Activated naive CD8-positive, alpha-beta T cell (primary cell): ENCODE measurements around the gene SPIB.
"Not testable (repeated sequence)": the region's sequence is repeated elsewhere in the genome, so short reads cannot be mapped to it uniquely, and the experiment has no call there.

Source experiments
- H3K27ac Mint-ChIP-seq: one replicate; pipeline ENCODE4 v1.8.0; 2021; ENCODE audit warnings: mixed read lengths
- H3K27me3 Mint-ChIP-seq: one replicate; pipeline ENCODE4 v1.8.0; 2021; ENCODE audit warnings: mixed read lengths
- H3K36me3 Mint-ChIP-seq: one replicate; pipeline ENCODE4 v1.8.0; 2021; ENCODE audit warnings: mixed read lengths
- H3K4me1 Mint-ChIP-seq: one replicate; pipeline ENCODE4 v1.8.0; 2021; ENCODE audit warnings: low read depth, mixed read lengths
- H3K4me3 Mint-ChIP-seq: one replicate; pipeline ENCODE4 v1.8.0; 2021; ENCODE audit warnings: mild to moderate bottlenecking, mixed read lengths
- H3K9me3 Mint-ChIP-seq: one replicate; pipeline ENCODE4 v1.8.0; 2021; ENCODE audit warnings: low read depth, mixed read lengths

Gene SPIB

GRCh38 chr19:50435221-50435620 lies 16.5 kb downstream of the SPIB start:
- no peak overlapping the region for H3K27ac Mint-ChIP-seq
- H3K27me3 Mint-ChIP-seq, result peaks cover 10% of the 10 kb centered on the region
- no peak overlapping the region for H3K4me3 Mint-ChIP-seq
- peaks cover 9% of the 10 kb centered on the region for H3K4me1 Mint-ChIP-seq
- no peaks in the 10 kb centered on the region for H3K9me3 Mint-ChIP-seq
- no peaks in the 10 kb centered on the region for H3K36me3 Mint-ChIP-seq

DNA sequence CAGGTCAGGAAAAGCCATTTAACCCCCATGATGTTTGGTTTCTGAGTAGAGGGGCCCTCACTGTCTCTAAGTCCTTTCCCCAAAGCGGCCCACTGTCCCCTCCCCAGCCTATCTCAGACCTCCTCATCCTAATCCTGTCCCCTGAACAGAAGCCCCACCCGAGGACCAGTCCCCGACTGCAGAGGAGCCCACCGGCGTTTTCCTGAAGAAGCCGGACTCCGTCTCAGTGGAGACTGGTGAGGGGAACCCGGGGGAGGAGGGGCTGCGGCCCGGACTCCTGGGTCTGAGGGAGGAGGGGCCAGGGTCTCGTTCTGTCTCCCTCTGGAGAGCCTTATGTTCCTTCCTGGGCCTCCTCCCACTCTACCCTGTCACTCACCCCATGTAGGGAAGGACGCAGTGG lies 16.9 kb downstream of the SPIB start:
- H3K9me3 Mint-ChIP-seq, result no peaks in the 10 kb centered on the region
- no peaks in the 10 kb centered on the region for H3K36me3 Mint-ChIP-seq
- peaks cover 10% of the 10 kb centered on the region for H3K27me3 Mint-ChIP-seq
- no peak overlapping the region for H3K4me3 Mint-ChIP-seq
- H3K4me1 Mint-ChIP-seq, result peaks cover 9% of the 10 kb centered on the region
- H3K27ac Mint-ChIP-seq, result no peak overlapping the region

GRCh38 chr19:50437862-50438449 lies 19.2 kb downstream of the SPIB start:
- H3K27me3 Mint-ChIP-seq, result peaks cover 9% of the 10 kb centered on the region
- no peak overlapping the region for H3K4me3 Mint-ChIP-seq
- H3K9me3 Mint-ChIP-seq, result no peaks in the 10 kb centered on the region
- no peaks in the 10 kb centered on the region for H3K36me3 Mint-ChIP-seq
- no peaks in the 10 kb centered on the region for H3K4me1 Mint-ChIP-seq
- H3K27ac Mint-ChIP-seq, result no peak overlapping the region

GRCh38 chr19:50439130-50439529 lies 20.4 kb downstream of the SPIB start:
- not testable (repeated sequence) for H3K4me3 Mint-ChIP-seq

GRCh38 chr19:50444059-50444458 lies 25.3 kb downstream of the SPIB start:
- Mint-ChIP-seq H3K4me3 (no peak overlapping the region), H3K36me3 (no peaks in the 10 kb centered on the region), H3K27ac (no peak overlapping the region), H3K27me3 (peaks cover 9% of the 10 kb centered on the region), H3K9me3 (no peaks in the 10 kb centered on the region), H3K4me1 (no peaks in the 10 kb centered on the region)

More at GRCh38 chr19:50439130-50439529, 20.4 kb downstream of the SPIB start:
- H3K36me3 Mint-ChIP-seq, H3K27ac Mint-ChIP-seq, H3K27me3 Mint-ChIP-seq, H3K4me1 Mint-ChIP-seq, H3K9me3 Mint-ChIP-seq: not testable (repeated sequence)

GRCh38 chr19:50447053-50447452 lies 28.3 kb downstream of the SPIB start:
- Mint-ChIP-seq H3K36me3 (no peaks in the 10 kb centered on the region), H3K27me3 (peaks cover 5% of the 10 kb centered on the region), H3K27ac (no peak overlapping the region), H3K9me3 (no peaks in the 10 kb centered on the region), H3K4me1 (no peaks in the 10 kb centered on the region), H3K4me3 (no peak overlapping the region)

DNA sequence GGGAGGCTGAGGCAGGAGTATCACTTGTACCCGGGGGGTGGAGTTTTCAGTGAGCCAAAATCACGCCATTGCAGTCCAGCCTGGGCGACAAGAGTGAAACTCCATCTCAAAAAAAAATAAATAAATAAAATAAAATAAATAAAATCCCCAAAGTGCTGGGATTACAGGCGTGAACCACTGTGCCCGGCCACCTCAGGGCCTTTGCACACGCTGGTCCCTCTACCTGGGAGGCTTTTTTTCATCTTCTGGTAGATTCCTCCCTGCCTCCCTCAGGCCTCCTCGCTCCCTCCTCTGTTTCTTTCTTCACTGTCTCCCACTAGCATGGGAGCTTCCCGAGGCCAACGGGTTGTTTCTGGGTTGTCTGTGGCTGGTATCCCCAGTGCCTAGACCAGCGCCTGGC lies 29.0 kb downstream of the SPIB start:
- no peaks in the 10 kb centered on the region for H3K9me3 Mint-ChIP-seq
- no peaks in the 10 kb centered on the region for H3K36me3 Mint-ChIP-seq
- peaks cover 5% of the 10 kb centered on the region for H3K27me3 Mint-ChIP-seq
- H3K4me3 Mint-ChIP-seq, result no peak overlapping the region
- no peaks in the 10 kb centered on the region for H3K4me1 Mint-ChIP-seq
- no peak overlapping the region for H3K27ac Mint-ChIP-seq

DNA sequence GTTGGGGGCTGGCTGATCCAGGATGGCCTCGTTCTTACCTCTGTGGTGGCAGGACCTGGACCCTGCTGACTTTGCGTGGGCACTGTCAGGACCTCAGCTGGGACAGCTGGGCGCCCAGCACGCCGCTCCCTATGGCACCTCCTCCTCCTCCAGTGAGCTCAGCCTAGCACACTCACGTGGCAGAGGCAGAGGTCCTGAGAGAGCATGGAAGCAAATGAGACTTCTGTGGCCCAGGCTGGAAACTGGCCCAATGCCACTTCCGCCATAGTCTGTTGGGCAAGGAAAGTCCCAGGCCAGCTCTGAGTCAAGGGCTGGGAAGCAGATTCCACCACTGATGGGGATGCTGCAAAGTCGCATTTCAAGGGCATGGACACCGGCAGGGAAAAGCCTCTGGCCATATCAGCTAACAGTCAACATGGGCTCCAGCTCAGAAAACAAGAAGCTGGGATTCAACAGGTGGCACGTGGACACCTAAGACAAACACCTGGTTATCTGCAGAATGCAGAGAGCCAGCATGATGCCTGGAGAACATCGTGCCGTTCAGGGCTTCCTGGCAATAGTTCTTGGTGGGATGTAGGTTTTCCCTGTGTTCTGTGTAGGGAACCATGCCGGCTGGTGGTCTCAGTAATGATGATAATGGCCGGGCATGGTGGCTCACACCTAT lies 30.6 kb downstream of the SPIB start:
- H3K4me1 Mint-ChIP-seq, result no peaks in the 10 kb centered on the region
- no peaks in the 10 kb centered on the region for H3K9me3 Mint-ChIP-seq
- H3K36me3 Mint-ChIP-seq, result no peaks in the 10 kb centered on the region
- H3K27ac Mint-ChIP-seq, result no peak overlapping the region
- H3K4me3 Mint-ChIP-seq, result no peak overlapping the region
- H3K27me3 Mint-ChIP-seq, result peaks cover 2% of the 10 kb centered on the region

GRCh38 chr19:50450369-50451222 lies 31.9 kb downstream of the SPIB start:
- H3K4me3 Mint-ChIP-seq, result no peak overlapping the region
- no peaks in the 10 kb centered on the region for H3K27me3 Mint-ChIP-seq
- no peaks in the 10 kb centered on the region for H3K9me3 Mint-ChIP-seq
- no peaks in the 10 kb centered on the region for H3K4me1 Mint-ChIP-seq
- H3K36me3 Mint-ChIP-seq, result no peaks in the 10 kb centered on the region
- H3K27ac Mint-ChIP-seq, result no peak overlapping the region

DNA sequence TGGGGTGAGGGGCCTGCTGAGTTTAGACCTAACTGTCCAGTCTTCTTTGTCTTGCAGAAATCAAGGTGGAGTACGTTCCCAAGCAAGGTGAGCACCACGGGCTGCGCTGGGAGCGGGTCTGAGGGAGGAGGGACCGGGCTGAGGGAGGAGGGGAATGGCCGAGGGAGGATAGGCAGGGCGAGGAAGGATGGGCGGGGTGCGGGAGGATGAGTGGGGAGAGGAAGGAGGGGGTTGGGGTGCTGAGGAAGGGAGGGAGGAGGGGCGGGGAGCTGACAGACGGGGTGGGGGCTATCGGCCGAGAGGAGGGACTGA lies 32.4 kb downstream of the SPIB start:
- Mint-ChIP-seq H3K36me3 (no peaks in the 10 kb centered on the region), H3K9me3 (no peaks in the 10 kb centered on the region), H3K4me3 (no peak overlapping the region), H3K27me3 (no peaks in the 10 kb centered on the region), H3K27ac (no peak overlapping the region), H3K4me1 (no peaks in the 10 kb centered on the region)

DNA sequence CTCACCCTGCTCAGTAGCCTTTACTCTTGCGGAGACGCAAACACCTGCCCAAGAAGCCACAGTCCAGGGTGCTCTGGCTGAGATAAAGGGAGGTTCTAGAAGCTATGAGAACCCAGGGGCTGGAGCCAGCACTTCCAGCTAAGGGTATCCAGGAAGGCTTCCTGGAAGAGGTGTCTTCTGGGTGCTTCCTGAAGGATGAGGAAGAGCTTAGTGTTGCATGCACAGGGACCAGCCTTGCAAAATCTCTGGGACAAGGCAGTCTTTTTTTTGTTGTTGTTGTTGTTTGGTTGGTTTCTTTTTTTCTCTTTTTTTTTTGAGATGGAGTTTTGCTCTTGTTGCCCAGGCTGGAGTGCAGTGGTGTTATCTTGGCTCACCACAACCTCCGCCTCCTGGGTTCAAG lies 34.5 kb downstream of the SPIB start:
- no peak overlapping the region for H3K27ac Mint-ChIP-seq
- H3K27me3 Mint-ChIP-seq, result peaks cover 9% of the 10 kb centered on the region
- no peaks in the 10 kb centered on the region for H3K9me3 Mint-ChIP-seq
- no peak overlapping the region for H3K4me3 Mint-ChIP-seq
- H3K4me1 Mint-ChIP-seq, result no peaks in the 10 kb centered on the region
- peaks cover 2% of the 10 kb centered on the region for H3K36me3 Mint-ChIP-seq

DNA sequence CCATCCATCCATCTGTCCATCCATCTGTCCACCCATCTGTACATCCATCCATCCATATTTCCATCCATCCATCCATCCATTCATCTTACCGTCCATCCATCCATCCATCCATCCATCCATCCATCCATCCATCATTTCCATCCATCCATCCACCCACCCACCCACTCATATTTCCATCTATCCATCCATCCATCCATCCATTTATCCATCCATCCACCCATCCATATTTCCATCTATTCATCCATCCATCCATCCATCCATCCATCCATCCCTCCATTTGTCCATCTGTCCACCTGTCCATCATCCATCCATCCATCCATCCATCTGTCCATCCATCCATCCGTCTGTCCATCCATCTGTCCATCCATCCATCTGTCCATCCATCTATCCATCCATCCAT lies 37.3 kb downstream of the SPIB start:
- H3K4me3 Mint-ChIP-seq, result no peak overlapping the region
- H3K9me3 Mint-ChIP-seq, result no peaks in the 10 kb centered on the region
- no peak overlapping the region for H3K27ac Mint-ChIP-seq
- H3K4me1 Mint-ChIP-seq, result no peaks in the 10 kb centered on the region
- peaks cover 2% of the 10 kb centered on the region for H3K36me3 Mint-ChIP-seq
- H3K27me3 Mint-ChIP-seq, result peaks cover 11% of the 10 kb centered on the region

DNA sequence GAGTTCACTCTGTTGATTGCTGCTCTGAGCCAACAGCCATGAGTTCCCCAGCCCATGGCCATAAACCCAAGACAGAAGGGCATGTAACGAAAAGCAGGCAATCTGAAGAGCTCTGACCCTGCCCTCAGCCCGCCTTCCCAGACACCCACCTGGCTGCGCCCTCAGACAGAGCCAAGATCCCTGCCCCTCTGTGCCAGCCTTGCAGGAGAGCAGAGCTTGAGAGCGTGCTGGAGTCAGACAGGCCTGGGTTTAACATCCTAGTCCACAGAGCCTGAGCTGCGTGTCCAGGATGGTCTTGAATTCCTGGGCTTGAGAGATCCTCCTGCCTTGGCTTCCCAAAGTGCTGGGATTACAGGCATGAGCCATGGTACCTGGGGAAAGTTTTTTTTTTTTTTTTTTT lies 38.6 kb downstream of the SPIB start:
- Mint-ChIP-seq H3K4me3 (no peak overlapping the region), H3K4me1 (peaks cover 3% of the 10 kb centered on the region), H3K27me3 (peaks cover 11% of the 10 kb centered on the region), H3K27ac (no peak overlapping the region), H3K9me3 (no peaks in the 10 kb centered on the region), H3K36me3 (peaks cover 2% of the 10 kb centered on the region)

DNA sequence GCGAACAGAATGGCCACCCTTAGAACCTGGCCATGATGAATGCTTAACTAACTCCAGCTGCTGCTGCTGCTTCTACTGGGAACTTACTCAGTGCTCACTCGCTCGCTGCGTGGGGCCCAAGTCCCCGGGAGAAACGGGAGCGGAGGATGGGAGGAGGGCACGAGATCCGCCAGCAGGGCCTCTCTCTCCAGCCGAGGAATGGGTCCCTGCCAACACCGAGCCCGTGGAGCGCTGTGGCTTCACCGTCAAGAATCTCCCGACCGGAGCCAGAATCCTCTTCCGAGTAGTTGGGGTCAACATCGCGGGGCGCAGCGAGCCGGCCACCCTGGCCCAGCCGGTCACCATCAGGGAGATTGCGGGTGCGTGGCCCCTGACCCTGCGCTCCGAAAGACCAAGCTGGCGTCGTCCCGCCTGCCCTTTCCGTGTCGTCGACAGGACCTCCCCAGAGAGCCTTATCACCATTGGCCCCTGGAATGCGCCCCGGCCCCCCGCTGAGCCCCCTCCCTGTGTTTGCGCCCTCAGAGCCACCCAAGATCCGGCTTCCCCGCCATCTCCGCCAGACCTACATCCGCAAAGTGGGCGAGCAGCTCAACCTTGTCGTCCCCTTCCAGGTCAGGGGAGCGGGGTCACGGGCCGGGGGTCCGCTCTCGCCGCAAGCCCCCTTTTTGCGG lies 39.8 kb downstream of the SPIB start:
- H3K27me3 Mint-ChIP-seq, result peaks cover 13% of the 10 kb centered on the region
- H3K4me1 Mint-ChIP-seq, result peaks cover 3% of the 10 kb centered on the region

DNA sequence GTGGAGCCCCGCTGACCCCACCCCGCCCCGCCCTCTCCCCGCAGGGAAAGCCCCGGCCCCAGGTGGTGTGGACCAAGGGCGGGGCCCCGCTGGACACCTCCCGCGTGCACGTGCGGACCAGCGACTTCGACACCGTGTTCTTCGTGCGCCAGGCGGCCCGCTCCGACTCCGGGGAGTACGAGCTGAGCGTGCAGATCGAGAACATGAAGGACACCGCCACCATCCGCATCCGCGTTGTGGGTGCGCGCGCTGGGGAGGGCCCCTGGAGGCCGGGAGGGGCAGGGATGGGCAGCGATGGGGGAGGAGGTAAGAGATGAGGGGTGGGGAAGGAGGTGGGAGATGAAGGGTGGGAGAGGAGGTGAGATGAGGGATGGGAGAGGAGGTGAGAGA lies 40.3 kb downstream of the SPIB start:
- no peak overlapping the region for H3K27ac Mint-ChIP-seq
- no peaks in the 10 kb centered on the region for H3K9me3 Mint-ChIP-seq
- H3K36me3 Mint-ChIP-seq, result peaks cover 2% of the 10 kb centered on the region
- no peak overlapping the region for H3K4me3 Mint-ChIP-seq
- peaks cover 13% of the 10 kb centered on the region for H3K27me3 Mint-ChIP-seq
- H3K4me1 Mint-ChIP-seq, result peaks cover 3% of the 10 kb centered on the region

More for the DNA sequence above, 39.8 kb downstream of the SPIB start:
- Mint-ChIP-seq H3K4me3 (no peak overlapping the region), H3K36me3 (peaks cover 2% of the 10 kb centered on the region), H3K27ac (no peak overlapping the region), H3K9me3 (no peaks in the 10 kb centered on the region)
